ENCODE results near the gene PAIP2. TPM values are rescaled to one million over a fixed set of nuclear protein-coding genes. Genes with fewer than 3 reads are reported as not detected.

Gene PAIP2
- total and polyA plus RNA-seq, 2 of the 4 experiments (the other 2 are of a cell fraction) = 41.9 to 59.5 TPM

DNA sequence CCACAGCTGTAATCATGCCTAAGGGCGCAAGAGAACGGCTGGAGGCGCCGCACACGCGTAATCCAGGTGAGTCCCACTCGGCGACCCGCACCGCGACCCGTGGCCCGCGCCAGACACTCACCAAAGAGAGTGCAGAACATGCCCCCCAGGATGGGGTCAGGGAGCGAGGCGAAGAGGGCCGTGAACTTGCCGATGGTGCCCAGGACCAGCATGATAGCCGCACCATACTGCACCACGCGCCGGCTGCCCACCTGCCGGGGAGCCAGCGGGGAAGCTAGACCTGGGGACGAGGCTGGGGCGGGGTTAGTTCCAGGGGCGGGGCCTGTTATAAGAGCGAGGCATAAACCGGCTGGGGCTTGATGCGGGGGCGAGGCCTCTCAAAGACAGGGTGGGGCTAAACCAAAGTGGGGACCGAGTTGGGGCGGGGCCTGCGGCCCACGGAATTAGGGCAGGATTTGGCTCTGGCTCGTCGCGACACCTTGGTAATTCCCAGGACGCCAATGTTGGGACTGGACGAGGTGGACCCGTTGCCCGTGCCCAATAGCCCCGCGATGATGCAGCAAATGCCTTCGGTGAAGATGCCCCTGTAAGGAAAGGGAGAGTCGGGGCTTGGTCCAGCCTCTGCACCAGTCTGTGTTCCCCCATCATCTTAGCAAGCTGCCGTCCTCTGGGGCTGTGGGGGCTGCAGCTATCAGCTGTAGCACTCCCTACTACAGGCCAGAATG is 36.6 kb downstream of the PAIP2 start:
- no peak overlapping the region for H2BK120ac ChIP-seq (ENCODE audit: low read depth, low read length)
- no peak for TF ChIP-seq MAFK (IDR thresholded peaks at IDR 0.05; ENCODE audit: low read depth, low read length)
- no peak for TF ChIP-seq CHD1 (IDR thresholded peaks at IDR 0.05; ENCODE audit: low read depth, low read length)
- no peak for TF ChIP-seq SMC3 (IDR thresholded peaks at IDR 0.05; ENCODE audit: low read depth, low read length)
- no peak for TF ChIP-seq RCOR1 (IDR thresholded peaks at IDR 0.05; ENCODE audit: insufficient replicate concordance, low read length)
- no peak for TF ChIP-seq FOS (IDR thresholded peaks at IDR 0.05; ENCODE audit: low read depth, low read length)
- no peak for TF ChIP-seq MXI1 (IDR thresholded peaks at IDR 0.05; ENCODE audit: borderline replicate concordance, low read depth, low read length)
- no peak for TF ChIP-seq POLR2A (IDR thresholded peaks at IDR 0.05; ENCODE audit: low read depth, low read length)
- TF ChIP-seq RFX5 (IDR thresholded peaks at IDR 0.05; ENCODE audit: low read depth, low read length) = no peak
- no peak for TF ChIP-seq NFE2L2 (IDR thresholded peaks at IDR 0.05; ENCODE audit: low read depth, low read length)
- TF ChIP-seq RAD21 (IDR thresholded peaks at IDR 0.05; ENCODE audit: low read length) = no peak
- H2AFZ ChIP-seq (replicated peaks; ENCODE audit: low read length, poor library complexity) = peak overlapping the region; percentile 33
- no peak overlapping the region for H3K4me2 ChIP-seq (ENCODE audit: low read depth, low read length)
- no peak overlapping the region for H3K14ac ChIP-seq (replicated peaks; ENCODE audit: low read depth, low read length)
- no peaks in the 10 kb centered on the region for H3K27me3 ChIP-seq (ENCODE audit: control insufficient read depth, insufficient read depth, low read length)
- dilution Hi-C loops (cut with HindIII; ENCODE audit: low sequenced_read_pairs, unreplicated experiment) = no loop called here
- ChIA-PET CTCF (no interaction called here), POLR2A (ENCODE audit: unreplicated experiment) (no interaction called here)
- H2AK9ac ChIP-seq (replicated peaks; ENCODE audit: low read depth, low read length, poor library complexity) = no peak overlapping the region
- 66% methylated on average over 23 of the region's 47 CpGs; no CpG with 5 or more reads in 1 of the 2 experiments for WGBS, 2 experiments (ENCODE audit: extremely low coverage in 2 of 2, insufficient read length in 1 of 2)
- H3K9me1 ChIP-seq (ENCODE audit: insufficient read depth, low read length) = peaks cover 15% of the 10 kb centered on the region
- H4K5ac ChIP-seq (ENCODE audit: low read depth, low read length) = no peak overlapping the region
- no peak overlapping the region for H4K8ac ChIP-seq (ENCODE audit: low read depth in 2 of 2, low read length in 2 of 2)
- no peak overlapping the region for H3K18ac ChIP-seq (ENCODE audit: low read depth, low read length)
- H3K9me3 ChIP-seq (ENCODE audit: control insufficient read depth, insufficient read depth, low read length) = no peaks in the 10 kb centered on the region
- peaks cover 7% of the 10 kb centered on the region; the same call in 1 of the 2 replicates for H4K20me1 ChIP-seq (ENCODE audit: insufficient read depth, low read length)
- no peak overlapping the region for H3K9ac ChIP-seq (ENCODE audit: low read depth, low read length)
- no peak overlapping the region for H3K23ac ChIP-seq (ENCODE audit: low read depth, low read length)
- DNase-seq (no peak), ATAC-seq (ENCODE audit: low read depth) (no peak)
- no peak overlapping the region for H3K4me3 ChIP-seq (ENCODE audit: insufficient read depth, low read depth, low read length)
- peaks cover 0 to 8% of the 10 kb centered on the region in 2 experiments; a peak in 2 of 4 replicates for H3K79me1 ChIP-seq (ENCODE audit: low read depth in 1 of 2, low read length in 2 of 2)
- BruUV-seq (replicated peaks) = no TSS peak
- no peak overlapping the region for H3K27ac ChIP-seq (ENCODE audit: insufficient read depth, low read length)
- no peak overlapping the region for H2BK5ac ChIP-seq (ENCODE audit: low read depth, low read length, poor library complexity, severe bottlenecking)
- H3K4me1 ChIP-seq (ENCODE audit: control insufficient read depth, insufficient read depth, low read length) = peaks cover 5% of the 10 kb centered on the region; the same call in 1 of the 2 replicates
- no peak overlapping the region for H3K4ac ChIP-seq (ENCODE audit: low read depth, low read length)
- intact Hi-C loops (cut with micrococcal nuclease) = no loop called here
- peaks cover 17% of the 10 kb centered on the region; the same call in 1 of the 2 replicates for H3K36me3 ChIP-seq (ENCODE audit: control insufficient read depth, insufficient read depth, low read length)
- in situ Hi-C loops (cut with MboI; ENCODE audit: low sequenced_read_pairs) = no loop called here
- H2BK20ac ChIP-seq (ENCODE audit: low read depth, low read length) = no peak overlapping the region
- H2BK15ac ChIP-seq (ENCODE audit: low read depth, low read length) = no peak overlapping the region
- no peak overlapping the region for H2AK5ac ChIP-seq (ENCODE audit: low read depth, low read length)
- no peak overlapping the region for H3K56ac ChIP-seq (ENCODE audit: extremely low read depth, insufficient read depth, low read length)
- H4K91ac ChIP-seq (ENCODE audit: insufficient read depth, low read depth, low read length) = no peak overlapping the region

Measured in IMR-90 (cell line).